ENCODE results near the gene KLC1.

Gene KLC1

GRCh38 chr14:103744621-103745395 is 115.8 kb downstream of the KLC1 start:
- no peak for DNase-seq (ENCODE audit: low read depth)
- no peak overlapping the region for H3K4me3 ChIP-seq (ENCODE audit: low read length)
- TF ChIP-seq, protein P1, sequence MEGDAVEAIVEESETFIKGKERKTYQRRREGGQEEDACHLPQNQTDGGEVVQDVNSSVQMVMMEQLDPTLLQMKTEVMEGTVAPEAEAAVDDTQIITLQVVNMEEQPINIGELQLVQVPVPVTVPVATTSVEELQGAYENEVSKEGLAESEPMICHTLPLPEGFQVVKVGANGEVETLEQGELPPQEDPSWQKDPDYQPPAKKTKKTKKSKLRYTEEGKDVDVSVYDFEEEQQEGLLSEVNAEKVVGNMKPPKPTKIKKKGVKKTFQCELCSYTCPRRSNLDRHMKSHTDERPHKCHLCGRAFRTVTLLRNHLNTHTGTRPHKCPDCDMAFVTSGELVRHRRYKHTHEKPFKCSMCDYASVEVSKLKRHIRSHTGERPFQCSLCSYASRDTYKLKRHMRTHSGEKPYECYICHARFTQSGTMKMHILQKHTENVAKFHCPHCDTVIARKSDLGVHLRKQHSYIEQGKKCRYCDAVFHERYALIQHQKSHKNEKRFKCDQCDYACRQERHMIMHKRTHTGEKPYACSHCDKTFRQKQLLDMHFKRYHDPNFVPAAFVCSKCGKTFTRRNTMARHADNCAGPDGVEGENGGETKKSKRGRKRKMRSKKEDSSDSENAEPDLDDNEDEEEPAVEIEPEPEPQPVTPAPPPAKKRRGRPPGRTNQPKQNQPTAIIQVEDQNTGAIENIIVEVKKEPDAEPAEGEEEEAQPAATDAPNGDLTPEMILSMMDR (IDR thresholded peaks at IDR 0.05; ENCODE audit: insufficient read depth, low read depth, low read length, missing control alignments) = no peak

DNA sequence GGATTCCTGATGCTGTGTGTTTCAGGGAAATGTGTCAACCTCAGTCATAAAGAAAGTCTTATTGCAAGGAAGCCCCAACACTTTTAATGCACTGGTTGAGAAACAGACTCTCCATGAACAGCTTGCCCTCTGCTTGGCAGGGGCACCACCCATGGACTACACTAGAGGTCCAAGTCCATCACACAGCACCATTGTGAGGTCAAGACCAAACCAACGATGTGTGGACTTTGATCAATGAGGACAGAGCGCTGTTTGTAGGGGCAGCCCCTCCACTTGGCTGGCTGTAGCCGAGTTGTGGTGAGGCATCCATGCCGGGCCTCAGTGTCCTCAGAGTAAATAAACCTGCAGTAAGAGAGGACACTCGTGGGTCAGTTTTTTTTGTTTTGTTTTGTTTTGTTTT is 116.4 kb downstream of the KLC1 start:
- DNase-seq (ENCODE audit: low read depth) = no peak
- H3K4me3 ChIP-seq (ENCODE audit: low read length) = no peak overlapping the region
- TF ChIP-seq, protein P1 (IDR thresholded peaks at IDR 0.05; ENCODE audit: insufficient read depth, low read depth, low read length, missing control alignments) = no peak

GRCh38 chr14:103746701-103747100 is 117.7 kb downstream of the KLC1 start:
- peak; percentile 61 for DNase-seq (ENCODE audit: low read depth)
- TF ChIP-seq, protein P1 (IDR thresholded peaks at IDR 0.05; ENCODE audit: insufficient read depth, low read depth, low read length, missing control alignments) = no peak

GRCh38 chr14:103748534-103748857 is 119.5 kb downstream of the KLC1 start:
- DNase-seq (ENCODE audit: low read depth) = no peak
- TF ChIP-seq, protein P1 (IDR thresholded peaks at IDR 0.05; ENCODE audit: insufficient read depth, low read depth, low read length, missing control alignments) = no peak
- H3K4me3 ChIP-seq (ENCODE audit: low read length) = no peak overlapping the region

More at GRCh38 chr14:103746701-103747100, 117.7 kb downstream of the KLC1 start:
- H3K4me3 ChIP-seq (ENCODE audit: low read length) = no peak overlapping the region

DNA sequence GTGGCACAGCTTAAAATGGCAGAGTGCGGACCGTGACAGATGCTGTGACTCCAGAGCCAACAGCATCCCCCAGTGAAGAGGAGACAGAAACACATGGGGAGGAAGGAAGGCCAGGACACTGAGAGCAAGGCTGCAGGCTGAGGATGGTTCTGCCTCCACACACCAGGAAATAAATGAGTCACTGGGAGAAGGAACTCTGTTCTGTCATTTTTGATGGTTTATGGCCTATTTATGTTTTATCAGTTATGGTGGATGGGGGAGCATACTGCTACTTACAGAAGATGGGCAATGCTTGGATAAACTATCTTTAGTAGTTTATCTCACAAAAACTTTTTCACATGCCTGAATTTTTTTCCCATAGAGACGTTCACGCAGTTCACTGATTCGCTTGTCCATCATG is 120.4 kb downstream of the KLC1 start:
- no peak overlapping the region for H3K4me3 ChIP-seq (ENCODE audit: low read length)
- TF ChIP-seq, protein P1 (IDR thresholded peaks at IDR 0.05; ENCODE audit: insufficient read depth, low read depth, low read length, missing control alignments) = no peak
- DNase-seq (ENCODE audit: low read depth) = no peak

DNA sequence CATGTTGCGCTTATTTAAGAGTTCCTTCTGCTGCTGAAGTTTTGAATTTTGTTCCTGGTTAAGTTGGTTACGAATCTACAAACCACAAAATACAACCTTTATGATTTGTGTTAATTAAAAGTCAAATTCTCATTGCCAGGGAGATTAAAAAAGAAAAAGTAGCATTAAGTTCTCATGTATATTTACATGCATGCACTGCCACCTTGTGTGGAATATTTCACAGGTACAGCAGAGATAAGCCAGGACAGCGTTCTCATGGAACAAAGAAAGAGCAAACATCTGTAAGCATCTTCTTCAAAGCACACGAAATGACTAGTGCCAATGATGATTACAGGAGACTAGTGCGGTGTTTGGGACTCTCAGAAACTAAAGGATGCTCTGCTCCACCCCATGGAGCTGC is 120.8 kb downstream of the KLC1 start:
- no peak overlapping the region for H3K4me3 ChIP-seq (ENCODE audit: low read length)
- TF ChIP-seq, protein P1 (IDR thresholded peaks at IDR 0.05; ENCODE audit: insufficient read depth, low read depth, low read length, missing control alignments) = no peak
- no peak for DNase-seq (ENCODE audit: low read depth)
